Measurements from ENCODE around the gene SLC27A5. TPM values are rescaled to one million over a fixed set of nuclear protein-coding genes. Genes with fewer than 3 reads are reported as not detected.
"Not testable (repeated sequence)": the region's sequence is repeated elsewhere in the genome, so short reads cannot be mapped to it uniquely, and the experiment has no call there.

Gene SLC27A5
- total and polyA plus RNA-seq, 2 donors (not counting 3 experiments of a cell fraction or from before 2014, with no cell fraction given), result 7.1 to 16.0 TPM

DNA sequence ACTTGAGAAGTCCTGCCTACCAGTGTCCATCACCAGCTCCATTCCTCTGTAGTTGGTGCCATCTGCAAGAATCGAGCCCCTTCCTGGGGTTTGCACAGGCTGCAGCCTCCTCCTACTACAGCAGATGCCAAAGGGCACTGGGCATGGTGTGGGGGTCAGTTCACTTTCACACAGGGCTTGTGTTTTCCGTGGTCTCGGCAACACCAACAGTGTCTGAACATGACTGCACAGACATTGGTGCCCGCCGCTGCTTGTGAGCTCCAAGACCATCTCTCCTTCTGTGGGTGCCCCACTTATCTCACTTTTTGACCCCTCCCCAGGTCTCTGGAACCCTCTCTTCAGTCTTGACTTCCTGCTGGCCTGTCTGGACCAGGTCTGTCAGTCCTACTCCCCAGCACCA lies 20.4 kb downstream of the SLC27A5 start:
- H3K36me3 ChIP-seq (ENCODE audit: control insufficient read depth in 2 of 2, extremely low read depth in 1 of 2, insufficient read depth in 2 of 2, low read length in 2 of 2), result no peaks in the 10 kb centered on the region
- no peaks in the 10 kb centered on the region for H3K27me3 ChIP-seq (ENCODE audit: control insufficient read depth in 2 of 2, insufficient read depth in 2 of 2, low read length in 2 of 2)
- DNase-seq (ENCODE audit: low read depth, low spot score) (no peak), FAIRE-seq (no peak)
- H3K79me2 ChIP-seq (ENCODE audit: control insufficient read depth, insufficient read depth, low read length), result no peaks in the 10 kb centered on the region
- no peak overlapping the region for H3K4me2 ChIP-seq (ENCODE audit: insufficient read depth, low read length)
- H3K27ac ChIP-seq (ENCODE audit: insufficient read depth, low read depth, low read length), result no peak overlapping the region
- intact Hi-C loops (cut with micrococcal nuclease), result no loop called here
- no peak overlapping the region for H2AFZ ChIP-seq (ENCODE audit: low read depth, low read length)
- no peaks in the 10 kb centered on the region for H3K9me1 ChIP-seq (replicated peaks; ENCODE audit: control insufficient read depth, extremely low read depth, insufficient read depth, low read length)
- H3K4me3 ChIP-seq (replicated peaks in 1 of 3; ENCODE audit: insufficient read depth in 1 of 3, low read depth in 1 of 3, low read length in 3 of 3), result no peak overlapping the region
- TF ChIP-seq MYC (IDR thresholded peaks at IDR 0.05; ENCODE audit: low read depth, low read length) (no peak), GATA2 (IDR thresholded peaks at IDR 0.05; ENCODE audit: insufficient read depth, insufficient read length, low read depth, low read length) (no peak), EZH2 (IDR thresholded peaks at IDR 0.05; ENCODE audit: borderline replicate concordance, low read depth, low read length, severe bottlenecking) (no peak), JUN (IDR thresholded peaks at IDR 0.05; ENCODE audit: borderline replicate concordance, insufficient read depth, insufficient read length, low read depth) (no peak), POLR2A (IDR thresholded peaks at IDR 0.05; ENCODE audit: low read depth, low read length) (no peak), POLR2AphosphoS5 (IDR thresholded peaks at IDR 0.05; ENCODE audit: insufficient read depth, low read depth, low read length) (no peak), FOS (IDR thresholded peaks at IDR 0.05; ENCODE audit: borderline replicate concordance, insufficient read depth, low read length) (no peak)
- TF ChIP-seq, protein P1, sequence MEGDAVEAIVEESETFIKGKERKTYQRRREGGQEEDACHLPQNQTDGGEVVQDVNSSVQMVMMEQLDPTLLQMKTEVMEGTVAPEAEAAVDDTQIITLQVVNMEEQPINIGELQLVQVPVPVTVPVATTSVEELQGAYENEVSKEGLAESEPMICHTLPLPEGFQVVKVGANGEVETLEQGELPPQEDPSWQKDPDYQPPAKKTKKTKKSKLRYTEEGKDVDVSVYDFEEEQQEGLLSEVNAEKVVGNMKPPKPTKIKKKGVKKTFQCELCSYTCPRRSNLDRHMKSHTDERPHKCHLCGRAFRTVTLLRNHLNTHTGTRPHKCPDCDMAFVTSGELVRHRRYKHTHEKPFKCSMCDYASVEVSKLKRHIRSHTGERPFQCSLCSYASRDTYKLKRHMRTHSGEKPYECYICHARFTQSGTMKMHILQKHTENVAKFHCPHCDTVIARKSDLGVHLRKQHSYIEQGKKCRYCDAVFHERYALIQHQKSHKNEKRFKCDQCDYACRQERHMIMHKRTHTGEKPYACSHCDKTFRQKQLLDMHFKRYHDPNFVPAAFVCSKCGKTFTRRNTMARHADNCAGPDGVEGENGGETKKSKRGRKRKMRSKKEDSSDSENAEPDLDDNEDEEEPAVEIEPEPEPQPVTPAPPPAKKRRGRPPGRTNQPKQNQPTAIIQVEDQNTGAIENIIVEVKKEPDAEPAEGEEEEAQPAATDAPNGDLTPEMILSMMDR (IDR thresholded peaks at IDR 0.05; ENCODE audit: extremely low read depth in 1 of 2, insufficient read depth in 1 of 2, low read depth in 1 of 2, low read length in 2 of 2), result no peak
- TF ChIP-seq, protein P2, sequence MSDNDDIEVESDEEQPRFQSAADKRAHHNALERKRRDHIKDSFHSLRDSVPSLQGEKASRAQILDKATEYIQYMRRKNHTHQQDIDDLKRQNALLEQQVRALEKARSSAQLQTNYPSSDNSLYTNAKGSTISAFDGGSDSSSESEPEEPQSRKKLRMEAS (IDR thresholded peaks at IDR 0.05; ENCODE audit: insufficient read depth, insufficient read length), result no peak
- dilution Hi-C loops (cut with MboI; ENCODE audit: extremely low pct_ligation_motif_present, low sequenced_read_pairs), result no loop called here
- POLR2A ChIA-PET, result no interaction called here
- no TSS peak for BruUV-seq (replicated peaks)
- no peaks in the 10 kb centered on the region for H4K20me1 ChIP-seq (replicated peaks; ENCODE audit: control insufficient read depth, extremely low read depth, insufficient read depth, low read length)
- no peaks in the 10 kb centered on the region for H3K9me3 ChIP-seq (replicated peaks; ENCODE audit: control insufficient read depth, insufficient read depth, low read length)
- no peak overlapping the region for H3K9ac ChIP-seq (replicated peaks; ENCODE audit: extremely low read depth, insufficient read depth, low read length)
- H3K4me1 ChIP-seq (ENCODE audit: control insufficient read depth, extremely low read depth, insufficient read depth, low read length), result no peaks in the 10 kb centered on the region
- CTCF ChIA-PET, result no interaction called here

DNA sequence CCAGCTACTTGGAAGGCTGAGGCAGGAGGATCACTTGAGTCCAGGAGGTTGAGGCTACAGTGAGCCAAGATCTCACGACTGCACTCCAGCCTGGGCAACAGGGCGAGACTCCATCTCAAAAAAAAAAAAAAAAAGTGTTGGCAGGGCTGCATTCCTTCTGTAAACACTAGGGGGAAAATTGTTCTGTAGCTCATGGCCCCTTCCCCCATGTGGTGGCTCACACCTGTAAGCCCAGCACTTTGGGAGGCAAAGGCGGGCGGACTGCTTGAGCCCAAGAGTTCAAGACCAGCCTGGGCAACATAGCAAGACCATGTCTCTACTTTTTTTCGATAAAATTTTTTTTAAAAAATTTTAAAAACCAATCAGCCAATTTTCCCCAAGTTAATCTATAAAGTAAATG lies 27.4 kb downstream of the SLC27A5 start:
- H3K4me3 ChIP-seq (replicated peaks in 1 of 3; ENCODE audit: insufficient read depth in 1 of 3, low read depth in 1 of 3, low read length in 3 of 3); H3K27me3 ChIP-seq (ENCODE audit: control insufficient read depth in 2 of 2, insufficient read depth in 2 of 2, low read length in 2 of 2); H3K9me3 ChIP-seq (replicated peaks; ENCODE audit: control insufficient read depth, insufficient read depth, low read length); H2AFZ ChIP-seq (ENCODE audit: low read depth, low read length); FAIRE-seq; dilution Hi-C loops (cut with MboI; ENCODE audit: extremely low pct_ligation_motif_present, low sequenced_read_pairs); POLR2A ChIA-PET; H3K9ac ChIP-seq (replicated peaks; ENCODE audit: extremely low read depth, insufficient read depth, low read length); H3K4me2 ChIP-seq (ENCODE audit: insufficient read depth, low read length); CTCF ChIA-PET; H3K9me1 ChIP-seq (replicated peaks; ENCODE audit: control insufficient read depth, extremely low read depth, insufficient read depth, low read length); H3K27ac ChIP-seq (ENCODE audit: insufficient read depth, low read depth, low read length); H3K4me1 ChIP-seq (ENCODE audit: control insufficient read depth, extremely low read depth, insufficient read depth, low read length); BruUV-seq (replicated peaks); H4K20me1 ChIP-seq (replicated peaks; ENCODE audit: control insufficient read depth, extremely low read depth, insufficient read depth, low read length); DNase-seq (ENCODE audit: low read depth, low spot score); H3K36me3 ChIP-seq (ENCODE audit: control insufficient read depth in 2 of 2, extremely low read depth in 1 of 2, insufficient read depth in 2 of 2, low read length in 2 of 2); intact Hi-C loops (cut with micrococcal nuclease); H3K79me2 ChIP-seq (ENCODE audit: control insufficient read depth, insufficient read depth, low read length): not testable (repeated sequence)

Measured in endothelial cell of umbilical vein (primary cell).